ENCODE results near the gene WHAMM.

Gene WHAMM

DNA sequence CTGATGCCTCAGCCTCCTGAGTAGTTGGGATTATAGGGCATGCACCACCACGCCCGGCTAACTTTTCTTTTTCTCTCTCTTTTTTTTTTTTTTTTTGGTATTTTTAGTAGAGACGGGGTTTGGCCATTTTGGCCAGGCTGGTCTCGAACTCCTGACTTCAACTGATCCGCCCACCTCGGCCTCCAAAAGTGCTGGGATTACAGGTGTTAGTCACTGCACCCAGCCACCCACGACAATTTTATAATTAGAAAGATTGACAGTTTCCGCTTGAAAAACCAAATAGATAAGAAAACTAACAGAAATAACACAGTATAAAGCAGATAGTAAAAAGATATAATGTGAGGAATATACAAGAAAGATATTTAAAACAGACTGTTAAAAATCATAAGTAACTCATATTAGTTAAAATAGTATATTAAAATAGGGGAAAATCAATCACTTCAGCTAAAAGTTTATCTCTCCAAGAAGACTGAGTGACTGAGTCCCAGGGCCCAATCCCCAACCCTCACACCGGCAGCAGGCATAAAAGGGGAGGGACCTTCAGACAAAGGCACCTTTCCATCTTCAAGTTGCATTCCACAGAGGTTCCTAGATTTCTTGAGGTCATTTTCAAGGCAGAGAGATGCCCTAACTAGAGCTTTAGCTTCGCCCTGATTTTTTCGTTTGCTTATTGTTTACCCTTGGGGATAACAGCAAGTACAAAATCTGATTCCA, 1.4 kb upstream of the WHAMM start:
- Histone ChIP-seq H3K4me1 (ENCODE audit: insufficient read depth, low read length) (peaks cover 26% of the 10 kb centered on the region), H3K36me3 (ENCODE audit: insufficient read depth, low read length) (peaks cover 8% of the 10 kb centered on the region), H3K4me3 (ENCODE audit: low read depth in 1 of 2, low read length in 2 of 2) (no peak overlapping the region), H3K79me2 (ENCODE audit: insufficient read depth, low read length) (peaks cover 36% of the 10 kb centered on the region), H3K9ac (ENCODE audit: low read depth, low read length) (no peak overlapping the region), H3K27ac (ENCODE audit: low read length) (no peak overlapping the region), H4K20me1 (ENCODE audit: insufficient read depth, low read length) (peaks cover 11% of the 10 kb centered on the region; the same call in 1 of the 2 replicates), H3K9me3 (ENCODE audit: insufficient read depth, low read length, severe bottlenecking) (no peaks in the 10 kb centered on the region), H3K4me2 (ENCODE audit: insufficient read depth, low read length) (no peak overlapping the region), H2AFZ (ENCODE audit: low read depth, low read length) (peak overlapping the region; percentile 80), H3K27me3 (ENCODE audit: insufficient read depth, low read length, poor library complexity) (peaks cover 2% of the 10 kb centered on the region)
- no peak for DNase-seq
- no peak for TF ChIP-seq EZH2 (IDR thresholded peaks at IDR 0.05; ENCODE audit: borderline replicate concordance, low read depth, low read length, severe bottlenecking)
- TF ChIP-seq, protein P1, sequence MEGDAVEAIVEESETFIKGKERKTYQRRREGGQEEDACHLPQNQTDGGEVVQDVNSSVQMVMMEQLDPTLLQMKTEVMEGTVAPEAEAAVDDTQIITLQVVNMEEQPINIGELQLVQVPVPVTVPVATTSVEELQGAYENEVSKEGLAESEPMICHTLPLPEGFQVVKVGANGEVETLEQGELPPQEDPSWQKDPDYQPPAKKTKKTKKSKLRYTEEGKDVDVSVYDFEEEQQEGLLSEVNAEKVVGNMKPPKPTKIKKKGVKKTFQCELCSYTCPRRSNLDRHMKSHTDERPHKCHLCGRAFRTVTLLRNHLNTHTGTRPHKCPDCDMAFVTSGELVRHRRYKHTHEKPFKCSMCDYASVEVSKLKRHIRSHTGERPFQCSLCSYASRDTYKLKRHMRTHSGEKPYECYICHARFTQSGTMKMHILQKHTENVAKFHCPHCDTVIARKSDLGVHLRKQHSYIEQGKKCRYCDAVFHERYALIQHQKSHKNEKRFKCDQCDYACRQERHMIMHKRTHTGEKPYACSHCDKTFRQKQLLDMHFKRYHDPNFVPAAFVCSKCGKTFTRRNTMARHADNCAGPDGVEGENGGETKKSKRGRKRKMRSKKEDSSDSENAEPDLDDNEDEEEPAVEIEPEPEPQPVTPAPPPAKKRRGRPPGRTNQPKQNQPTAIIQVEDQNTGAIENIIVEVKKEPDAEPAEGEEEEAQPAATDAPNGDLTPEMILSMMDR (IDR thresholded peaks at IDR 0.05; ENCODE audit: borderline replicate concordance, extremely low read depth, low read length, poor library complexity, severe bottlenecking), result no peak
- ATAC-seq (ENCODE audit: insufficient read depth, low read depth), result no peak

DNA sequence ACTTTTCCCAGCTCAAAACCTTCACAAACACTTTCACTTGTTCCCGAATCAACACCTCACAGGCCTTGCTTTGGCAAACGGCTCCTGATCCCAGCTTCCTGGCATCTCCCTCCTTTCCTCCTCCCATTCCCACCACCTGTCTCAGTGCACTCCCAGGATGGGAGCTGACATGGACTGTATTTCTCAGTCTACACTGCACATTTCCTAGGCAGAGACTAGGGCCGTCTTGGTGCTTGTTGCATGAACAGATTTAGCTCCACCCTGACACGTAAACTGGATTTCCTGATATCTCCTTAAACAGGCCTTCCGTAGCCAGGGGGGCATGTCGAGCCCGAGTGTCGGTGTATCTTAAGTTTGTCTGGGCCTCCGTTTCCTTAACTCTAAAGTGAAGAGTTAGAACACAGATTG, 790 bp upstream of the WHAMM start:
- Histone ChIP-seq H3K9ac (ENCODE audit: low read depth, low read length) (no peak overlapping the region), H3K4me2 (ENCODE audit: insufficient read depth, low read length) (peak overlapping the region; percentile 66), H3K27me3 (ENCODE audit: insufficient read depth, low read length, poor library complexity) (no peaks in the 10 kb centered on the region), H3K9me3 (ENCODE audit: insufficient read depth, low read length, severe bottlenecking) (no peaks in the 10 kb centered on the region), H3K27ac (ENCODE audit: low read length) (no peak overlapping the region), H2AFZ (ENCODE audit: low read depth, low read length) (peak overlapping the region; percentile 80), H3K4me1 (ENCODE audit: insufficient read depth, low read length) (peaks cover 26% of the 10 kb centered on the region), H4K20me1 (ENCODE audit: insufficient read depth, low read length) (peaks cover 11% of the 10 kb centered on the region; the same call in 1 of the 2 replicates), H3K4me3 (ENCODE audit: low read depth in 1 of 2, low read length in 2 of 2) (peak overlapping the region in 1 of 2 experiments; percentile 95; a peak in 2 of 4 replicates), H3K36me3 (ENCODE audit: insufficient read depth, low read length) (peaks cover 13% of the 10 kb centered on the region), H3K79me2 (ENCODE audit: insufficient read depth, low read length) (peaks cover 40% of the 10 kb centered on the region)
- no peak for ATAC-seq (ENCODE audit: insufficient read depth, low read depth)
- DNase-seq, result no peak
- TF ChIP-seq EZH2 (IDR thresholded peaks at IDR 0.05; ENCODE audit: borderline replicate concordance, low read depth, low read length, severe bottlenecking), result no peak
- TF ChIP-seq, protein P1 (IDR thresholded peaks at IDR 0.05; ENCODE audit: borderline replicate concordance, extremely low read depth, low read length, poor library complexity, severe bottlenecking), result no peak

DNA sequence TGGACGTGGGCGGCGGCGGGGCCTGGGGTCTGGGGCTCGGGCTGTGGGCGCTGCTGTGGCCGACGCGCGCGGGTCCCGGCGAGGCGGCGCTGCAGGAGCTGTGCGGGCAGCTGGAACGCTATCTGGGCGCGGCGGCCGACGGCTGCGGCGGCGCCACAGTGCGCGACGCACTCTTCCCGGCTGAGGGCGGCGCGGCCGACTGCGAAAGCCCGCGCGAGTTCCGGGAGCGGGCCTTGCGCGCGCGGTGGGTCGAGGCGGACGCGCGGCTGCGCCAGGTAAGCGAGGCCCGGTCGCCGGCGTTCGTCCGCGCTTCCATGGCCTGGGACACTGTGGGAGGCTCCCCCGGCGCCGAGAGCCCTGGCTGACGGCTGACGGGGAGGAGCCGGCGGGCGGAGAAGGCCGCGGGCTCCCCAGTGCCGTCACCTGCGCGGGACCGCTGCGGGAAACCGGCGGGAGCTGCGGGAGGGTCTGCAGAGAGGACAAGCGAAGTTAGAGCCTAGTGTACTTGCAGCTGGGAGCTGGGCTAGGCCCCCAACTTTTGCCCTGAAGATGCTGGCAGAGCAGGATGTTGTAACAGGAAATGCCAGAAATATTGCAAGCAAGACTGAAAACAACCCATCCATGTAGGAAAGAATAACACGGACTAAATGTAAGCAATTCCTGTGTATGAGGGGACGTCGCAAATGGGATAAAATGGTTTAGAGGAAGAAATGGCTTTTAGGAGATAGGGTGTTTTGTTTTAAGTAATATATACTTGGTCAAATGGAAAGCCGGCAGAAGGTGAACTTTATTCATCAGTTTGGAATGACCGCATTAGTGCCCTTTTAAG, 847 bp downstream of the WHAMM start:
- Histone ChIP-seq H3K4me3 (ENCODE audit: low read depth in 1 of 2, low read length in 2 of 2) (peak overlapping the region; percentile 95), H3K36me3 (ENCODE audit: insufficient read depth, low read length) (peaks cover 24% of the 10 kb centered on the region), H3K27me3 (ENCODE audit: insufficient read depth, low read length, poor library complexity) (no peaks in the 10 kb centered on the region), H2AFZ (ENCODE audit: low read depth, low read length) (peak overlapping the region; percentile 88), H4K20me1 (ENCODE audit: insufficient read depth, low read length) (peaks cover 15% of the 10 kb centered on the region; the same call in 1 of the 2 replicates), H3K9ac (ENCODE audit: low read depth, low read length) (peak overlapping the region; percentile 95), H3K27ac (ENCODE audit: low read length) (peak overlapping the region; percentile 90), H3K9me3 (ENCODE audit: insufficient read depth, low read length, severe bottlenecking) (no peaks in the 10 kb centered on the region), H3K4me1 (ENCODE audit: insufficient read depth, low read length) (peaks cover 26% of the 10 kb centered on the region), H3K4me2 (ENCODE audit: insufficient read depth, low read length) (peak overlapping the region; percentile 66), H3K79me2 (ENCODE audit: insufficient read depth, low read length) (peaks cover 48% of the 10 kb centered on the region)
- ATAC-seq (ENCODE audit: insufficient read depth, low read depth) (peak; percentile 27), DNase-seq (peak; percentile 37)
- TF ChIP-seq, protein P1 (IDR thresholded peaks at IDR 0.05; ENCODE audit: borderline replicate concordance, extremely low read depth, low read length, poor library complexity, severe bottlenecking), result no peak
- no peak for TF ChIP-seq EZH2 (IDR thresholded peaks at IDR 0.05; ENCODE audit: borderline replicate concordance, low read depth, low read length, severe bottlenecking)
